PC-3 (cell line): ENCODE measurements around the gene EFCAB6. TPM values are rescaled to one million over a fixed set of nuclear protein-coding genes. Genes with fewer than 3 reads are reported as not detected.

Experiments
- ATAC-seq: fragments of 200-7000 bp; cut with Tn5 transposase; 2 replicates; pipeline ENCODE4 v1.9.1; 2020; ENCODE audit warnings: mild to moderate bottlenecking, moderate library complexity
- BruUV-seq: library from RNA; stranded (reverse); fragments of 400-500 nt; replicated peaks from 2 replicates; lab custom pipeline; 2021; lab: Mats Ljungman, UMichigan
- CTCF ChIA-PET: fragments of 300-600 bp; sonication (Branson Sonifier 250); formaldehyde crosslinking; loops from one replicate; lab custom pipeline; 2022; ENCODE audit warnings: antibody characterized with exemption; lab: Charles Lee
- POLR2A ChIA-PET: fragments of 300-600 bp; sonication (Branson Sonifier 250); formaldehyde crosslinking; loops from one replicate; lab custom pipeline; 2022; ENCODE audit warnings: antibody characterized with exemption; ENCODE audit not compliant: unreplicated experiment; lab: Charles Lee
- DNase-seq: peaks from one replicate; pipeline ENCODE4 v3.0.0-alpha.2; 2015
- H2AFZ ChIP-seq: fragments of 300-600 bp; sonication (generic); 2 replicates; pipeline ENCODE4 v1.6.0; 2016; ENCODE audit warnings: antibody characterized with exemption, low read length
- H3F3A ChIP-seq: fragments of 300-600 bp; sonication (generic); one replicate; pipeline ENCODE4 v1.6.0; 2017; ENCODE audit warnings: antibody characterized with exemption, low read length, control low read depth, mild to moderate bottlenecking; ENCODE audit not compliant: unreplicated experiment
- H3K27ac ChIP-seq: fragments of 300-600 bp; sonication (generic); 2 replicates; pipeline ENCODE4 v1.5.1; 2016; ENCODE audit warnings: mild to moderate bottlenecking, low read length
- H3K27me3 ChIP-seq: fragments of 300-600 bp; sonication (generic); 2 replicates; pipeline ENCODE4 v1.6.1; 2016; ENCODE audit warnings: low read length, mixed read lengths
- H3K36me3 ChIP-seq: fragments of 300-600 bp; sonication (generic); 2 replicates; pipeline ENCODE4 v1.6.1; 2016; ENCODE audit warnings: low read depth, mixed run types, low read length, mixed read lengths
- H3K4me1 ChIP-seq: fragments of 300-600 bp; sonication (generic); 2 replicates; pipeline ENCODE4 v1.5.1; 2016; ENCODE audit warnings: low read length; ENCODE audit not compliant: insufficient read depth
- H3K4me2 ChIP-seq: fragments of 300-600 bp; sonication (generic); 2 replicates; pipeline ENCODE4 v1.6.0; 2016; ENCODE audit warnings: low read length
- H3K4me3 ChIP-seq: fragments of 300-600 bp; sonication (generic); 2 replicates; pipeline ENCODE4 v1.5.1; 2016; ENCODE audit warnings: mild to moderate bottlenecking, low read length, mixed read lengths
- H3K79me2 ChIP-seq: fragments of 300-600 bp; sonication (generic); 2 replicates; pipeline ENCODE4 v1.6.1; 2017; ENCODE audit warnings: low read length, mixed read lengths
- H3K9ac ChIP-seq: fragments of 300-600 bp; sonication (generic); 2 replicates; pipeline ENCODE4 v1.6.0; 2016; ENCODE audit warnings: mild to moderate bottlenecking, low read length
- H3K9me2 ChIP-seq: fragments of 300-600 bp; sonication (generic); replicated peaks from 2 replicates; pipeline ENCODE4 v1.6.1; 2016; ENCODE audit warnings: mixed run types, low read length, mixed read lengths
- H3K9me3 ChIP-seq: fragments of 300-600 bp; sonication (generic); 2 replicates; pipeline ENCODE4 v1.6.1; 2016; ENCODE audit warnings: low read length, mixed read lengths
- H4K20me1 ChIP-seq: fragments of 300-600 bp; sonication (generic); 2 replicates; pipeline ENCODE4 v1.6.1; 2016; ENCODE audit warnings: low read length, mixed read lengths
- EZH2 ChIP-seq: fragments of 300-600 bp; sonication (generic); IDR thresholded peaks from one replicate; pipeline ENCODE4 v1.6.1; 2017; ENCODE audit warnings: antibody characterized with exemption, mild to moderate bottlenecking, low read length; ENCODE audit not compliant: unreplicated experiment
- EZH2phosphoT487 ChIP-seq: fragments of 300-600 bp; sonication (generic); IDR thresholded peaks from 2 replicates; pipeline ENCODE4 v1.6.1; 2018; ENCODE audit warnings: mild to moderate bottlenecking, antibody characterized with exemption, low read length, borderline replicate concordance
- intact Hi-C: fragments of 100-400 bp; cut with micrococcal nuclease; formaldehyde crosslinking; loops from 2 replicates; pipeline ENCODE4 v1.9.0; 2023
- total RNA-seq: library from RNA; depleted of rRNA; stranded (reverse); fragments of >200 nt; gene quantifications from 2 replicates; pipeline ENCODE4 v1.2.3, GENCODE V29; 2014
- TF ChIP-seq, protein P1 (sequence below): fragments of 300-600 bp; sonication (generic); conservative IDR thresholded peaks from 2 replicates; pipeline ENCODE4 v1.5.1; 2017; ENCODE audit warnings: antibody characterized with exemption, low read depth, mild to moderate bottlenecking, low read length

EFCAB6 gene
- total RNA-seq, 1 experiment from 2014 or later, result 0.07 TPM

DNA sequence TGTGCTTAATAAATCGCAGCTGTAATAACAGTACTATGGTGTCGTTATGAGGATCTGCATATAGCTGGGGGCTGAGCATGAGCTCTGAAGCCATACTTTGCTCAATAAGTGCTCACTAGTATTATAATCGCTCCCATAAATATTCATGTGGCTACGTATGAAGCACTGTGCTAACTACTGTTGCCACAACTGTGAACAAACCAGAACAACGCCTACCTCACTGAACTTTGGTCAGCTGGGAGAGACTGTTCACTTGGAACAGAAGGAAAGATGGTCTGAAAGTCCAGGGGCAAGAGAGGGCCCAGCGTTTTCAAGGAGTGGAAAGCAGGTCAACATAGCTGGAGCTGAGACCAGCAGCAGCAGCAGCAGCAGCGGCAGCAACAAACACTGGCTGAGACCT, 141.6 kb downstream of the EFCAB6 start:
- no peak overlapping the region for H2AFZ ChIP-seq
- H3K9me2 ChIP-seq, result no peaks in the 10 kb centered on the region
- no peaks in the 10 kb centered on the region for H3F3A ChIP-seq
- TF ChIP-seq, protein P1, sequence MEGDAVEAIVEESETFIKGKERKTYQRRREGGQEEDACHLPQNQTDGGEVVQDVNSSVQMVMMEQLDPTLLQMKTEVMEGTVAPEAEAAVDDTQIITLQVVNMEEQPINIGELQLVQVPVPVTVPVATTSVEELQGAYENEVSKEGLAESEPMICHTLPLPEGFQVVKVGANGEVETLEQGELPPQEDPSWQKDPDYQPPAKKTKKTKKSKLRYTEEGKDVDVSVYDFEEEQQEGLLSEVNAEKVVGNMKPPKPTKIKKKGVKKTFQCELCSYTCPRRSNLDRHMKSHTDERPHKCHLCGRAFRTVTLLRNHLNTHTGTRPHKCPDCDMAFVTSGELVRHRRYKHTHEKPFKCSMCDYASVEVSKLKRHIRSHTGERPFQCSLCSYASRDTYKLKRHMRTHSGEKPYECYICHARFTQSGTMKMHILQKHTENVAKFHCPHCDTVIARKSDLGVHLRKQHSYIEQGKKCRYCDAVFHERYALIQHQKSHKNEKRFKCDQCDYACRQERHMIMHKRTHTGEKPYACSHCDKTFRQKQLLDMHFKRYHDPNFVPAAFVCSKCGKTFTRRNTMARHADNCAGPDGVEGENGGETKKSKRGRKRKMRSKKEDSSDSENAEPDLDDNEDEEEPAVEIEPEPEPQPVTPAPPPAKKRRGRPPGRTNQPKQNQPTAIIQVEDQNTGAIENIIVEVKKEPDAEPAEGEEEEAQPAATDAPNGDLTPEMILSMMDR, result no peak
- TF ChIP-seq EZH2phosphoT487 (no peak), EZH2 (no peak)
- intact Hi-C loops, result no loop called here
- DNase-seq, result no peak
- no peak overlapping the region for H3K9ac ChIP-seq
- no peak overlapping the region for H3K4me3 ChIP-seq
- H3K4me2 ChIP-seq, result no peak overlapping the region
- no peaks in the 10 kb centered on the region for H3K9me3 ChIP-seq
- no peaks in the 10 kb centered on the region for H4K20me1 ChIP-seq
- H3K27ac ChIP-seq, result no peak overlapping the region
- no peak for ATAC-seq
- H3K4me1 ChIP-seq, result no peaks in the 10 kb centered on the region
- H3K36me3 ChIP-seq, result no peaks in the 10 kb centered on the region
- no peaks in the 10 kb centered on the region for H3K79me2 ChIP-seq
- ChIA-PET POLR2A (no interaction called here), CTCF (no interaction called here)
- peaks cover 16% of the 10 kb centered on the region; the same call in 1 of the 2 replicates for H3K27me3 ChIP-seq
- BruUV-seq, result no TSS peak

DNA sequence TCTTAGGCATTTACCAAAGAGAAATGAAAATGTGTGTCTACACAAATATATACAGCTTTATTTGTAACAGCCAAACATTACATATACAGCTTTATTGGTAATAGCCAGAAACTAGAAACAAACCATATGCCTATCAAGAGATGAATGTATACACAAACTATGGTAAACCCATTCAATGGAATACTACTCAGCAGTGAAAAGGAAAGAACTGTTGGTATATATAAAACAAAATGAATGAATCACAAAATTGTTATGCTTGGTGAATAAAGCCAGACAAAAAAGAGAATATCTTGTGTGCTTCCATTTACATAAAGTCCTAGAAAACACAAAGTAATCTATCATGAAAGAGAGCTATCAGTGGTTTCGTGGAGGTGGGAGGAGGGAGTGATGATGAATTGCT, 142.9 kb downstream of the EFCAB6 start:
- H3K4me1 ChIP-seq, result no peaks in the 10 kb centered on the region
- no TSS peak for BruUV-seq
- no peak overlapping the region for H3K4me2 ChIP-seq
- intact Hi-C loops, result no loop called here
- H3K36me3 ChIP-seq, result no peaks in the 10 kb centered on the region
- POLR2A ChIA-PET, result no interaction called here
- no peaks in the 10 kb centered on the region for H4K20me1 ChIP-seq
- DNase-seq (no peak), ATAC-seq (no peak)
- no peaks in the 10 kb centered on the region for H3K79me2 ChIP-seq
- CTCF ChIA-PET, result no interaction called here
- H3F3A ChIP-seq, result no peaks in the 10 kb centered on the region
- H3K4me3 ChIP-seq, result no peak overlapping the region
- no peak overlapping the region for H3K9ac ChIP-seq
- H3K27me3 ChIP-seq, result peaks cover 16% of the 10 kb centered on the region; the same call in 1 of the 2 replicates
- no peak for TF ChIP-seq EZH2phosphoT487
- TF ChIP-seq, protein P1, result no peak
- TF ChIP-seq EZH2, result no peak
- no peak overlapping the region for H3K27ac ChIP-seq
- H3K9me2 ChIP-seq, result no peaks in the 10 kb centered on the region
- no peak overlapping the region for H2AFZ ChIP-seq
- no peaks in the 10 kb centered on the region for H3K9me3 ChIP-seq

DNA sequence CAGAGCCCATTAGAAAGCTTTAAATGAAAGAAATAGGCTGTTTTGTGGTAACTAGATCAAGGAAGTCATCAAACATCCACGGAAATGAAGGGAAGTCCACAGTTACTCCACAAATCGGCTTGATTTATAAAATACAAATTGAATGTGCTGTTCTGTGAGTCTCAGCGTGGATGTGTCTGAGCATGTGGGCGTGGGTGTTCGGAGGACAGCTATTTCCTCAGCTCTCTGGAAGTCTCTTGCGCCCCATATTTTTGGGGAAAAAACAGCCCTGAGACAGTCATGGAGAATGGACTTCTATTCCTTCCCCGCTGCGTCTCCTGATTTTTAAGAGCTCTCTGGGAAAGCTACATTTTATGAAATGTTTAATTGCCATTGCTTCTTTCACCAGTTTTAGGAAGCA, 144.4 kb downstream of the EFCAB6 start:
- no peaks in the 10 kb centered on the region for H3K9me2 ChIP-seq
- no peak overlapping the region for H2AFZ ChIP-seq
- H3F3A ChIP-seq, result no peaks in the 10 kb centered on the region
- H3K79me2 ChIP-seq, result no peaks in the 10 kb centered on the region
- no peak for ATAC-seq
- intact Hi-C loops, result no loop called here
- no peak overlapping the region for H3K4me2 ChIP-seq
- no peak for DNase-seq
- CTCF ChIA-PET, result no interaction called here
- no peak overlapping the region for H3K27ac ChIP-seq
- H3K4me1 ChIP-seq, result no peaks in the 10 kb centered on the region
- peaks cover 16% of the 10 kb centered on the region; the same call in 1 of the 2 replicates for H3K27me3 ChIP-seq
- H3K9me3 ChIP-seq, result no peaks in the 10 kb centered on the region
- TF ChIP-seq, protein P1, result no peak
- no peak for TF ChIP-seq EZH2
- TF ChIP-seq EZH2phosphoT487, result no peak
- no TSS peak for BruUV-seq
- POLR2A ChIA-PET, result no interaction called here
- H3K4me3 ChIP-seq, result no peak overlapping the region
- no peaks in the 10 kb centered on the region for H3K36me3 ChIP-seq
- H3K9ac ChIP-seq, result no peak overlapping the region
- H4K20me1 ChIP-seq, result no peaks in the 10 kb centered on the region
